ENCODE measurements around the gene AK4.

The AK4 gene

GRCh38 chr1:65174585-65174984 is 26.6 kb downstream of the AK4 start:
- H3K4me3 ChIP-seq (ENCODE audit: insufficient read depth, low read depth, low read length, poor library complexity, severe bottlenecking), result no peak overlapping the region
- no peaks in the 10 kb centered on the region for H3K27me3 ChIP-seq (replicated peaks; ENCODE audit: control insufficient read depth, insufficient read depth, low read length, poor library complexity, severe bottlenecking)
- H3K9me3 ChIP-seq (ENCODE audit: control insufficient read depth, low read length), result no peaks in the 10 kb centered on the region
- H3K27ac ChIP-seq (ENCODE audit: insufficient read depth, low read length, poor library complexity, severe bottlenecking), result no peak overlapping the region
- no peaks in the 10 kb centered on the region for H3K4me1 ChIP-seq (ENCODE audit: control insufficient read depth, insufficient read depth, low read length, poor library complexity, severe bottlenecking)
- DNase-seq, result no peak
- no peaks in the 10 kb centered on the region for H3K36me3 ChIP-seq (ENCODE audit: control insufficient read depth, insufficient read depth, low read length)

GRCh38 chr1:65175171-65176055 is 27.4 kb downstream of the AK4 start:
- no peaks in the 10 kb centered on the region for H3K9me3 ChIP-seq (ENCODE audit: control insufficient read depth, low read length)
- H3K36me3 ChIP-seq (ENCODE audit: control insufficient read depth, insufficient read depth, low read length), result no peaks in the 10 kb centered on the region
- no peaks in the 10 kb centered on the region for H3K27me3 ChIP-seq (replicated peaks; ENCODE audit: control insufficient read depth, insufficient read depth, low read length, poor library complexity, severe bottlenecking)
- no peak overlapping the region for H3K27ac ChIP-seq (ENCODE audit: insufficient read depth, low read length, poor library complexity, severe bottlenecking)
- no peaks in the 10 kb centered on the region for H3K4me1 ChIP-seq (ENCODE audit: control insufficient read depth, insufficient read depth, low read length, poor library complexity, severe bottlenecking)
- H3K4me3 ChIP-seq (ENCODE audit: insufficient read depth, low read depth, low read length, poor library complexity, severe bottlenecking), result no peak overlapping the region
- no peak for DNase-seq

GRCh38 chr1:65176056-65176450 is 28.1 kb downstream of the AK4 start:
- Histone ChIP-seq H3K9me3 (ENCODE audit: control insufficient read depth, low read length) (no peaks in the 10 kb centered on the region), H3K27me3 (replicated peaks; ENCODE audit: control insufficient read depth, insufficient read depth, low read length, poor library complexity, severe bottlenecking) (no peaks in the 10 kb centered on the region), H3K4me1 (ENCODE audit: control insufficient read depth, insufficient read depth, low read length, poor library complexity, severe bottlenecking) (no peaks in the 10 kb centered on the region), H3K36me3 (ENCODE audit: control insufficient read depth, insufficient read depth, low read length) (no peaks in the 10 kb centered on the region), H3K4me3 (ENCODE audit: insufficient read depth, low read depth, low read length, poor library complexity, severe bottlenecking) (no peak overlapping the region), H3K27ac (ENCODE audit: insufficient read depth, low read length, poor library complexity, severe bottlenecking) (no peak overlapping the region)
- no peak for DNase-seq

GRCh38 chr1:65176591-65176990 is 28.6 kb downstream of the AK4 start:
- Histone ChIP-seq H3K27ac (ENCODE audit: insufficient read depth, low read length, poor library complexity, severe bottlenecking) (no peak overlapping the region), H3K27me3 (replicated peaks; ENCODE audit: control insufficient read depth, insufficient read depth, low read length, poor library complexity, severe bottlenecking) (no peaks in the 10 kb centered on the region), H3K4me1 (ENCODE audit: control insufficient read depth, insufficient read depth, low read length, poor library complexity, severe bottlenecking) (no peaks in the 10 kb centered on the region), H3K9me3 (ENCODE audit: control insufficient read depth, low read length) (no peaks in the 10 kb centered on the region), H3K4me3 (ENCODE audit: insufficient read depth, low read depth, low read length, poor library complexity, severe bottlenecking) (no peak overlapping the region), H3K36me3 (ENCODE audit: control insufficient read depth, insufficient read depth, low read length) (no peaks in the 10 kb centered on the region)
- DNase-seq, result no peak

- no peaks in the 10 kb centered on the region for H3K27me3 ChIP-seq (replicated peaks; ENCODE audit: control insufficient read depth, insufficient read depth, low read length, poor library complexity, severe bottlenecking)
- no peak overlapping the region for H3K27ac ChIP-seq (ENCODE audit: insufficient read depth, low read length, poor library complexity, severe bottlenecking)
- no peak overlapping the region for H3K4me3 ChIP-seq (ENCODE audit: insufficient read depth, low read depth, low read length, poor library complexity, severe bottlenecking)
- no peaks in the 10 kb centered on the region for H3K36me3 ChIP-seq (ENCODE audit: control insufficient read depth, insufficient read depth, low read length)
- no peaks in the 10 kb centered on the region for H3K4me1 ChIP-seq (ENCODE audit: control insufficient read depth, insufficient read depth, low read length, poor library complexity, severe bottlenecking)
- DNase-seq, result no peak
- H3K9me3 ChIP-seq (ENCODE audit: control insufficient read depth, low read length), result no peaks in the 10 kb centered on the region
Measured at GRCh38 chr1:65177457-65177856, 29.5 kb downstream of the AK4 start.

GRCh38 chr1:65178235-65178634 is 30.2 kb downstream of the AK4 start:
- DNase-seq, result no peak
- H3K4me3 ChIP-seq (ENCODE audit: insufficient read depth, low read depth, low read length, poor library complexity, severe bottlenecking), result no peak overlapping the region
- H3K4me1 ChIP-seq (ENCODE audit: control insufficient read depth, insufficient read depth, low read length, poor library complexity, severe bottlenecking), result no peaks in the 10 kb centered on the region
- no peaks in the 10 kb centered on the region for H3K36me3 ChIP-seq (ENCODE audit: control insufficient read depth, insufficient read depth, low read length)
- H3K27ac ChIP-seq (ENCODE audit: insufficient read depth, low read length, poor library complexity, severe bottlenecking), result no peak overlapping the region
- H3K27me3 ChIP-seq (replicated peaks; ENCODE audit: control insufficient read depth, insufficient read depth, low read length, poor library complexity, severe bottlenecking), result no peaks in the 10 kb centered on the region
- H3K9me3 ChIP-seq (ENCODE audit: control insufficient read depth, low read length), result no peaks in the 10 kb centered on the region

GRCh38 chr1:65179148-65179547 is 31.1 kb downstream of the AK4 start:
- no peaks in the 10 kb centered on the region for H3K4me1 ChIP-seq (ENCODE audit: control insufficient read depth, insufficient read depth, low read length, poor library complexity, severe bottlenecking)
- no peak overlapping the region for H3K27ac ChIP-seq (ENCODE audit: insufficient read depth, low read length, poor library complexity, severe bottlenecking)
- H3K4me3 ChIP-seq (ENCODE audit: insufficient read depth, low read depth, low read length, poor library complexity, severe bottlenecking), result no peak overlapping the region
- no peaks in the 10 kb centered on the region for H3K9me3 ChIP-seq (ENCODE audit: control insufficient read depth, low read length)
- H3K36me3 ChIP-seq (ENCODE audit: control insufficient read depth, insufficient read depth, low read length), result no peaks in the 10 kb centered on the region
- no peak for DNase-seq
- H3K27me3 ChIP-seq (replicated peaks; ENCODE audit: control insufficient read depth, insufficient read depth, low read length, poor library complexity, severe bottlenecking), result no peaks in the 10 kb centered on the region

GRCh38 chr1:65180977-65181376 is 33.0 kb downstream of the AK4 start:
- Histone ChIP-seq H3K36me3 (ENCODE audit: control insufficient read depth, insufficient read depth, low read length) (no peaks in the 10 kb centered on the region), H3K4me3 (ENCODE audit: insufficient read depth, low read depth, low read length, poor library complexity, severe bottlenecking) (no peak overlapping the region), H3K9me3 (ENCODE audit: control insufficient read depth, low read length) (no peaks in the 10 kb centered on the region), H3K4me1 (ENCODE audit: control insufficient read depth, insufficient read depth, low read length, poor library complexity, severe bottlenecking) (no peaks in the 10 kb centered on the region), H3K27ac (ENCODE audit: insufficient read depth, low read length, poor library complexity, severe bottlenecking) (no peak overlapping the region), H3K27me3 (replicated peaks; ENCODE audit: control insufficient read depth, insufficient read depth, low read length, poor library complexity, severe bottlenecking) (no peaks in the 10 kb centered on the region)
- no peak for DNase-seq

GRCh38 chr1:65182658-65183268 is 34.8 kb downstream of the AK4 start:
- H3K4me1 ChIP-seq (ENCODE audit: control insufficient read depth, insufficient read depth, low read length, poor library complexity, severe bottlenecking), result no peaks in the 10 kb centered on the region
- H3K9me3 ChIP-seq (ENCODE audit: control insufficient read depth, low read length), result no peaks in the 10 kb centered on the region
- H3K27ac ChIP-seq (ENCODE audit: insufficient read depth, low read length, poor library complexity, severe bottlenecking), result no peak overlapping the region
- no peaks in the 10 kb centered on the region for H3K36me3 ChIP-seq (ENCODE audit: control insufficient read depth, insufficient read depth, low read length)
- DNase-seq, result no peak
- H3K27me3 ChIP-seq (replicated peaks; ENCODE audit: control insufficient read depth, insufficient read depth, low read length, poor library complexity, severe bottlenecking), result no peaks in the 10 kb centered on the region
- no peak overlapping the region for H3K4me3 ChIP-seq (ENCODE audit: insufficient read depth, low read depth, low read length, poor library complexity, severe bottlenecking)

- DNase-seq, result no peak
- Histone ChIP-seq H3K36me3 (ENCODE audit: control insufficient read depth, insufficient read depth, low read length) (no peaks in the 10 kb centered on the region), H3K27me3 (replicated peaks; ENCODE audit: control insufficient read depth, insufficient read depth, low read length, poor library complexity, severe bottlenecking) (no peaks in the 10 kb centered on the region), H3K4me3 (ENCODE audit: insufficient read depth, low read depth, low read length, poor library complexity, severe bottlenecking) (no peak overlapping the region), H3K9me3 (ENCODE audit: control insufficient read depth, low read length) (no peaks in the 10 kb centered on the region), H3K4me1 (ENCODE audit: control insufficient read depth, insufficient read depth, low read length, poor library complexity, severe bottlenecking) (no peaks in the 10 kb centered on the region), H3K27ac (ENCODE audit: insufficient read depth, low read length, poor library complexity, severe bottlenecking) (no peak overlapping the region)
Measured at GRCh38 chr1:65189576-65190115, 41.6 kb downstream of the AK4 start.
